LNCAP (cell line): Measurements from ENCODE around the gene LNP1.

Experiments
- TF ChIP-seq, protein P1 (sequence below): fragments of 450-650 bp; IDR thresholded peaks from 2 replicates; pipeline ENCODE4 v1.5.1; 2017; ENCODE audit warnings: mild to moderate bottlenecking

The LNP1 gene

DNA sequence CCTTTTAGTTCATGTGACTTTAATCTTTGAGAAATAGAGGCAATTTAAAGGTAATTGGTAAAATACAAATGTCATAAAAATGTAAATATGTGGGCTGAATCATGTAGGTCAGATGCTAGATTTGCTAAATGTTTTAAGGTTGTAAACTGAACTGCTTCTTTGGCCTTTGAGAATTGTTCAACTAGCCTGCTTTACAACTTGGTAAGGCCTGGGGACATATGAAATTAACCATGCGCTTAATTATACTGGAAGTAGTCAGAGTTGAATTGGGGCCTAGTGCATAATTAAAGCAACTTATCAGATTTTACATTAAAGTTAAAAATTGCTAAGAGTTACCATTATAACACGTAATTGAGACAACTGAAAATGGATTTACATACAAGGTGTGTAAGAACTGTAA lies 70.1 kb downstream of the LNP1 start:
- TF ChIP-seq, protein P1, sequence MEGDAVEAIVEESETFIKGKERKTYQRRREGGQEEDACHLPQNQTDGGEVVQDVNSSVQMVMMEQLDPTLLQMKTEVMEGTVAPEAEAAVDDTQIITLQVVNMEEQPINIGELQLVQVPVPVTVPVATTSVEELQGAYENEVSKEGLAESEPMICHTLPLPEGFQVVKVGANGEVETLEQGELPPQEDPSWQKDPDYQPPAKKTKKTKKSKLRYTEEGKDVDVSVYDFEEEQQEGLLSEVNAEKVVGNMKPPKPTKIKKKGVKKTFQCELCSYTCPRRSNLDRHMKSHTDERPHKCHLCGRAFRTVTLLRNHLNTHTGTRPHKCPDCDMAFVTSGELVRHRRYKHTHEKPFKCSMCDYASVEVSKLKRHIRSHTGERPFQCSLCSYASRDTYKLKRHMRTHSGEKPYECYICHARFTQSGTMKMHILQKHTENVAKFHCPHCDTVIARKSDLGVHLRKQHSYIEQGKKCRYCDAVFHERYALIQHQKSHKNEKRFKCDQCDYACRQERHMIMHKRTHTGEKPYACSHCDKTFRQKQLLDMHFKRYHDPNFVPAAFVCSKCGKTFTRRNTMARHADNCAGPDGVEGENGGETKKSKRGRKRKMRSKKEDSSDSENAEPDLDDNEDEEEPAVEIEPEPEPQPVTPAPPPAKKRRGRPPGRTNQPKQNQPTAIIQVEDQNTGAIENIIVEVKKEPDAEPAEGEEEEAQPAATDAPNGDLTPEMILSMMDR: no peak

DNA sequence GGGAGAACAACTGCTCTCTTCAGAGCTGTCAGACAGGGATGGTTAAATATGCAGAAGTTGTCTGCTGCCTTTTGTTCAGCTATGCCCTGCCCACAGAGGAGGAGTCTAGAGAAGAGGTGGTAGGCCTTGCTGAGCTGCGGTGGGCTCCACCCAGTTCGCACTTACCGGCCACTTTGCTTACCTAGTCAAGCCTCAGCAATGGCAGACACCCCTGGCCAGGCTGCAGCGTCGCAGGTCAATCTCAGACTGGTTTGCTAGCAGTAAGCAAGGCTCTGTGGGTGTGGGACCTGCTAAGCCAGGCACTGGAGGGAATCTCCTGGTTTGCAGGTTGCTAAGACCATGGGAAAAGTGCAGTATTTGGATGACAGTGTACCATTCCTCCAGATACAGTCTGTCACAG lies 78.7 kb downstream of the LNP1 start:
- TF ChIP-seq, protein P1: no peak

DNA sequence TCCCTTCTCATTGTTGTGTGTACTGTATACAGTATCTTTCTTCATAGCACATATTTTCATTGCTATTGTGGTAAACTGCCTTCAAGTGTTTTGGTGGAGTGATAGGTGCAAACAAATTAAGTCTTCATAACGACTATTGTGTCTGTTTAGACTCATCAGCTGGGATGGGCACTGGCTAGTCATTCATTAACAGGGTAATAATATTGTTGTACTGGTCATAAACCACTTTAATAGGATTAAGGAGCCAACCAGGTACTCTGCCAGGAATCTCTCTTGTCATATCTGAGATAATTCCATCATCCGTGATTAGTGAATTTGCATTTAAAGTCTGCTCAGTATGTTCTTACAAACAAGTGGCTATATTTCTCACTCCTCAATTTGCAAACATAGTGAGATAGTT lies 80.8 kb downstream of the LNP1 start:
- TF ChIP-seq, protein P1: no peak

DNA sequence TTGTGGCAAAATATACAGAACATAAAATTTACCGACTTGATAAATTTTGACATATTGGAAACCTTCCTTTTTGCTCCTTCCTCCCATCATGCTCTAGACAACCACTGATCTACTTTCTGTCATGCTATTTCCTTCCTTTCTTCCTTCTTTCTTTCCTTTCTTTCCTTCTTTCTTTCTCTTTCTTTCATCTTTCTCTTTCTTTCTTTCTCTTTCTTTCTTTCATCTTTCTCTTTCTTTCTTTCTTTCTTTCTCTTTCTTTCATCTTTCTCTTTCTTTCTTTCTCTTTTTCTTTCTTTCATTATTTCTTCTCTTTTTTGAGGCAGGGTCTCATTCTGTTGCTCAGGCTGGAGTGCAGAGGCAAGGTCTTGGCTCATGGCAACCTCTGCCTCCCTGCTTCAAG lies 82.2 kb downstream of the LNP1 start:
- TF ChIP-seq, protein P1: no peak

DNA sequence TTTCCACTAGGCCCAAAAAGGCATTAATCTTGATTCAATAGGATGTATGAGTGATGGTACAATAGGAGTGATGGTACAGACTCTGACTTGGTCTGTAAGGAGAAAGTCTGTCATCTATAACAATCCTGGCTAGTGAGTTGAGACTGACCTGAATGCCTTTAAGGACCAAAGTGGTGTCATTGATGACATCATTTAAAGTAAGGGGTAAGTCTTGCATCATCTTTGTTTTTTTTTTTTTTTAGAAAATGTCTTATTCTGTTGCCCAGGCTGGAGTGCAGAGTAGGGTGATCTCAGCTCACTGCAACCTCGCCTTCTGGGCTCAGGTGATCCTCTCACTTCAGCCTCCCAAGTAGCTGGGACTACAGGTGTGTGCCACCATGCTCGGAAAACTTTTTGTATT lies 85.5 kb downstream of the LNP1 start:
- TF ChIP-seq, protein P1: no peak

DNA sequence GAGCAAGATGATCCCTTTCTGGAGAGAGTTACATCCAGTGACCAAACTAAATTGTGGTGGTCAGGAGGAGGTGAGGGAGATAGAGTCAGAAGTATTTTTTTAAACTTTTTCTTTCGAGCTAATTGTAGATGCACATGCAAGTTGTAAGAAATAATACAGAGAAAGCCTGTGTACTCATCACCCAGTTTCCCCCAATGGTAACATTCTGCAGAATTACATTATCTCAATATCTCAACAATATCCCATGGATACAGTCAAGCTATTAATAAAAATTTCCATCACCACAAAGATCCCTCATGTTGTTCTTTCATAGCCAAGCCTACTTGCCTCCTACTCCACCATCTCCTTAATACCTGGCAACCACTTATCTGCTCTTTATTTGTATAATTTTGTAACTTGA lies 87.8 kb downstream of the LNP1 start:
- TF ChIP-seq, protein P1: no peak

DNA sequence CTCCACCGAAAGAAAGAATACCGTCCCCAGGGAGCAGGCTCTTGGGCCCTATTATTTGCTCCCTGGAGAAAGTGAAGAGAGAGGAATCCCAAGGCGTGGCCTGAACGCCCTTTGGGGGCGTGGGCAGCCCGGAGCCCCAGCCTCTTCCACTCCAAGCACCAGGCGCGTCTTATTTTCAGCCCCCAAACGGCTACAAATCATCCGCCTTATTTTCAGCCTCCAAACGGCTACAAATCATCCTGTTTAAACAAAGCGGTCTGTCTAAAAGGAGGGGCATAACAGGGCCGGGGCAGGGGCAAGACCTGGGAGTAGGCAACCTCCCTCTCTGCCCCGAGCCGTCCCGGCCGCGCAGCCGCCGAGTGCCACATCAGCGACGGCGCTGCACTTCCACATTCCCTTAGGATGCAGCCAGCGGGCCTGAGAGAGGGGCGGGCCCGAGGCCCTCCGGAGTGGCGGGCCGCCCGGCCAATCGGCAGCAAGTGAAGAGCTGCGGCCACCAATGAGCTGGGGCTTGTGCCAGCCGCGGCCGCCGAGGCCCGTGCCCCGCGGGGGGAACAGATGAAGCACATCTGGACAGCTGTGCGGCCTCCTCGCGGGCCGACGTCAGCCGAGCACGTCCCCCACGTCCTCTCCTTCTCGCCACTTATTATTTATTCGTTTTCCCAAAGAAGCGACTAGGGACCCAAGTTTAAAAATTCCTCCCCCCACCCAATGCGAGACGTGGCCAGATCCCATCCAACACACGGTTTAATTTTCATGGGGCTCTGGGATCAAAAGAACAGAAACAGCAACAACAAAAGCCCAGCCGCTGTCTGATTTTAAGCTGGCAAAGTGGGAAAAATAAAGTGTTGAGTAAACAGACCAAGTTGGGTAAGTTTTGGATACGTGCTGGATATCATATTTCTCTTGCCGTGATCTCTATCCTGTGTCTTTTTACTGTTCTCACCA lies 91.0 kb downstream of the LNP1 start, which contains the start of gene TMEM45A:
TSS of gene TMEM45A (plus strand) at position 561 of the 948 bp plus-strand sequence. CDS start 62,593 bp downstream, outside the sequence.
- TF ChIP-seq, protein P1: no peak
